Measurements from ENCODE around the gene ARHGEF39.

Gene ARHGEF39

GRCh38 chr9:35656348-35656747 lies 8.6 kb downstream of the ARHGEF39 start:
- H4K8ac ChIP-seq (ENCODE audit: low read length), result no peak overlapping the region
- H2BK5ac ChIP-seq (ENCODE audit: low read depth, low read length, poor library complexity, severe bottlenecking), result no peak overlapping the region
- H2AK5ac ChIP-seq (ENCODE audit: low read length, severe bottlenecking), result no peak overlapping the region
- no peak for DNase-seq
- no peak overlapping the region for H3K4me3 ChIP-seq (ENCODE audit: insufficient read depth in 1 of 2, low read depth in 1 of 2, low read length in 2 of 2)
- no peak overlapping the region for H3K27ac ChIP-seq (ENCODE audit: low read length, poor library complexity, severe bottlenecking)
- 90% methylated on average over 17 of the region's 17 CpGs for WGBS
- no peak overlapping the region for H3K14ac ChIP-seq (ENCODE audit: low read length in 2 of 2)
- H2BK12ac ChIP-seq (ENCODE audit: low read length in 2 of 2), result no peak overlapping the region
- no peaks in the 10 kb centered on the region for H3K9me3 ChIP-seq (ENCODE audit: control insufficient read depth, low read length)
- H3K27me3 ChIP-seq (ENCODE audit: control insufficient read depth in 1 of 2, insufficient read depth in 1 of 2, low read length in 2 of 2), result no peaks in the 10 kb centered on the region
- H2BK15ac ChIP-seq (ENCODE audit: low read depth, poor library complexity, severe bottlenecking), result no peak overlapping the region
- no peak overlapping the region for H3K23ac ChIP-seq (ENCODE audit: low read length in 2 of 2)
- H2AFZ ChIP-seq (ENCODE audit: low read depth, low read length), result no peak overlapping the region
- H3K9ac ChIP-seq (ENCODE audit: low read length), result no peak overlapping the region
- H3K4me1 ChIP-seq (ENCODE audit: control insufficient read depth, insufficient read depth, low read depth, low read length), result peaks cover 11% of the 10 kb centered on the region
- no peak overlapping the region for H3K4ac ChIP-seq (ENCODE audit: low read depth in 1 of 2, low read length in 2 of 2)
- no peak overlapping the region for H2BK120ac ChIP-seq (ENCODE audit: low read depth, low read length)
- no peak overlapping the region for H3K4me2 ChIP-seq (ENCODE audit: low read length, poor library complexity, severe bottlenecking)
- no peak overlapping the region for H4K91ac ChIP-seq (ENCODE audit: low read length)
- H3K79me1 ChIP-seq (replicated peaks; ENCODE audit: low read length, poor library complexity, severe bottlenecking), result peaks cover 11% of the 10 kb centered on the region
- H3K36me3 ChIP-seq (ENCODE audit: control insufficient read depth in 1 of 2, insufficient read depth in 2 of 2, low read depth in 1 of 2, low read length in 2 of 2), result peaks cover 12 to 19% of the 10 kb centered on the region in 2 experiments
- no peak overlapping the region for H3K18ac ChIP-seq (ENCODE audit: low read depth in 1 of 2, low read length in 2 of 2)

- H4K91ac ChIP-seq (ENCODE audit: low read length), result no peak overlapping the region
- H2BK12ac ChIP-seq (ENCODE audit: low read length in 2 of 2), result no peak overlapping the region
- no peaks in the 10 kb centered on the region for H3K79me1 ChIP-seq (replicated peaks; ENCODE audit: low read length, poor library complexity, severe bottlenecking)
- no peak overlapping the region for H2BK15ac ChIP-seq (ENCODE audit: low read depth, poor library complexity, severe bottlenecking)
- no peak overlapping the region for H3K4me3 ChIP-seq (ENCODE audit: insufficient read depth in 1 of 2, low read depth in 1 of 2, low read length in 2 of 2)
- no peak overlapping the region for H3K9ac ChIP-seq (ENCODE audit: low read length)
- no peak overlapping the region for H3K18ac ChIP-seq (ENCODE audit: low read depth in 1 of 2, low read length in 2 of 2)
- H3K9me3 ChIP-seq (ENCODE audit: control insufficient read depth, low read length), result no peaks in the 10 kb centered on the region
- no peak overlapping the region for H2BK5ac ChIP-seq (ENCODE audit: low read depth, low read length, poor library complexity, severe bottlenecking)
- no peaks in the 10 kb centered on the region for H3K27me3 ChIP-seq (ENCODE audit: control insufficient read depth in 1 of 2, insufficient read depth in 1 of 2, low read length in 2 of 2)
- H2AFZ ChIP-seq (ENCODE audit: low read depth, low read length), result no peak overlapping the region
- H3K23ac ChIP-seq (ENCODE audit: low read length in 2 of 2), result no peak overlapping the region
- no peak overlapping the region for H3K4me2 ChIP-seq (ENCODE audit: low read length, poor library complexity, severe bottlenecking)
- no peak overlapping the region for H3K27ac ChIP-seq (ENCODE audit: low read length, poor library complexity, severe bottlenecking)
- H3K14ac ChIP-seq (ENCODE audit: low read length in 2 of 2), result no peak overlapping the region
- H3K4ac ChIP-seq (ENCODE audit: low read depth in 1 of 2, low read length in 2 of 2), result no peak overlapping the region
- H2AK5ac ChIP-seq (ENCODE audit: low read length, severe bottlenecking), result no peak overlapping the region
- H3K36me3 ChIP-seq (ENCODE audit: control insufficient read depth in 1 of 2, insufficient read depth in 2 of 2, low read depth in 1 of 2, low read length in 2 of 2), result no peaks in the 10 kb centered on the region
- no peak for DNase-seq
- 98% methylated on average over 2 of the region's 2 CpGs for WGBS
- no peak overlapping the region for H4K8ac ChIP-seq (ENCODE audit: low read length)
- H2BK120ac ChIP-seq (ENCODE audit: low read depth, low read length), result no peak overlapping the region
- peaks cover 9% of the 10 kb centered on the region for H3K4me1 ChIP-seq (ENCODE audit: control insufficient read depth, insufficient read depth, low read depth, low read length)
Observed at GRCh38 chr9:35653611-35654010, 11.4 kb downstream of the ARHGEF39 start.

- H3K9me3 ChIP-seq (ENCODE audit: control insufficient read depth, low read length), result no peaks in the 10 kb centered on the region
- 92% methylated on average over 8 of the region's 8 CpGs for WGBS
- DNase-seq, result no peak
Observed at GRCh38 chr9:35652829-35653209, 12.2 kb downstream of the ARHGEF39 start.

GRCh38 chr9:35651956-35652828 lies 12.8 kb downstream of the ARHGEF39 start:
- Histone ChIP-seq H3K4me2 (ENCODE audit: low read length, poor library complexity, severe bottlenecking) (no peak overlapping the region), H3K36me3 (ENCODE audit: control insufficient read depth in 1 of 2, insufficient read depth in 2 of 2, low read depth in 1 of 2, low read length in 2 of 2) (no peaks in the 10 kb centered on the region), H2AK5ac (ENCODE audit: low read length, severe bottlenecking) (no peak overlapping the region), H2BK5ac (ENCODE audit: low read depth, low read length, poor library complexity, severe bottlenecking) (no peak overlapping the region), H3K9me3 (ENCODE audit: control insufficient read depth, low read length) (no peaks in the 10 kb centered on the region), H3K4me3 (ENCODE audit: insufficient read depth in 1 of 2, low read depth in 1 of 2, low read length in 2 of 2) (no peak overlapping the region), H2BK15ac (ENCODE audit: low read depth, poor library complexity, severe bottlenecking) (no peak overlapping the region), H3K27ac (ENCODE audit: low read length, poor library complexity, severe bottlenecking) (no peak overlapping the region), H3K23ac (ENCODE audit: low read length in 2 of 2) (no peak overlapping the region), H2BK120ac (ENCODE audit: low read depth, low read length) (no peak overlapping the region), H2AFZ (ENCODE audit: low read depth, low read length) (no peak overlapping the region), H3K18ac (ENCODE audit: low read depth in 1 of 2, low read length in 2 of 2) (no peak overlapping the region), H3K27me3 (ENCODE audit: control insufficient read depth in 1 of 2, insufficient read depth in 1 of 2, low read length in 2 of 2) (no peaks in the 10 kb centered on the region), H3K14ac (ENCODE audit: low read length in 2 of 2) (no peak overlapping the region), H4K8ac (ENCODE audit: low read length) (no peak overlapping the region), H2BK12ac (ENCODE audit: low read length in 2 of 2) (no peak overlapping the region), H3K9ac (ENCODE audit: low read length) (peak overlapping the region; percentile 50), H4K91ac (ENCODE audit: low read length) (no peak overlapping the region), H3K4ac (ENCODE audit: low read depth in 1 of 2, low read length in 2 of 2) (no peak overlapping the region), H3K4me1 (ENCODE audit: control insufficient read depth, insufficient read depth, low read depth, low read length) (peaks cover 8% of the 10 kb centered on the region), H3K79me1 (replicated peaks; ENCODE audit: low read length, poor library complexity, severe bottlenecking) (no peaks in the 10 kb centered on the region)
- DNase-seq, result peak; percentile 76
- 92% methylated on average over 5 of the region's 7 CpGs for WGBS

More at GRCh38 chr9:35652829-35653209, 12.2 kb downstream of the ARHGEF39 start:
- Histone ChIP-seq H3K36me3 (ENCODE audit: control insufficient read depth in 1 of 2, insufficient read depth in 2 of 2, low read depth in 1 of 2, low read length in 2 of 2) (no peaks in the 10 kb centered on the region), H3K18ac (ENCODE audit: low read depth in 1 of 2, low read length in 2 of 2) (no peak overlapping the region), H4K8ac (ENCODE audit: low read length) (no peak overlapping the region), H3K23ac (ENCODE audit: low read length in 2 of 2) (no peak overlapping the region), H2BK5ac (ENCODE audit: low read depth, low read length, poor library complexity, severe bottlenecking) (no peak overlapping the region), H2BK12ac (ENCODE audit: low read length in 2 of 2) (no peak overlapping the region), H2AFZ (ENCODE audit: low read depth, low read length) (no peak overlapping the region), H3K4me3 (ENCODE audit: insufficient read depth in 1 of 2, low read depth in 1 of 2, low read length in 2 of 2) (no peak overlapping the region), H3K14ac (ENCODE audit: low read length in 2 of 2) (no peak overlapping the region), H3K4me2 (ENCODE audit: low read length, poor library complexity, severe bottlenecking) (no peak overlapping the region), H2BK120ac (ENCODE audit: low read depth, low read length) (no peak overlapping the region), H3K9ac (ENCODE audit: low read length) (peak overlapping the region; percentile 50), H3K27ac (ENCODE audit: low read length, poor library complexity, severe bottlenecking) (no peak overlapping the region), H3K27me3 (ENCODE audit: control insufficient read depth in 1 of 2, insufficient read depth in 1 of 2, low read length in 2 of 2) (no peaks in the 10 kb centered on the region), H3K4ac (ENCODE audit: low read depth in 1 of 2, low read length in 2 of 2) (no peak overlapping the region), H2AK5ac (ENCODE audit: low read length, severe bottlenecking) (no peak overlapping the region), H4K91ac (ENCODE audit: low read length) (no peak overlapping the region), H3K4me1 (ENCODE audit: control insufficient read depth, insufficient read depth, low read depth, low read length) (peaks cover 9% of the 10 kb centered on the region), H2BK15ac (ENCODE audit: low read depth, poor library complexity, severe bottlenecking) (no peak overlapping the region), H3K79me1 (replicated peaks; ENCODE audit: low read length, poor library complexity, severe bottlenecking) (no peaks in the 10 kb centered on the region)

Measured in mesenchymal stem cell (in vitro differentiated cells and primary cell).